ENCODE results near the gene BFAR.

DNA sequence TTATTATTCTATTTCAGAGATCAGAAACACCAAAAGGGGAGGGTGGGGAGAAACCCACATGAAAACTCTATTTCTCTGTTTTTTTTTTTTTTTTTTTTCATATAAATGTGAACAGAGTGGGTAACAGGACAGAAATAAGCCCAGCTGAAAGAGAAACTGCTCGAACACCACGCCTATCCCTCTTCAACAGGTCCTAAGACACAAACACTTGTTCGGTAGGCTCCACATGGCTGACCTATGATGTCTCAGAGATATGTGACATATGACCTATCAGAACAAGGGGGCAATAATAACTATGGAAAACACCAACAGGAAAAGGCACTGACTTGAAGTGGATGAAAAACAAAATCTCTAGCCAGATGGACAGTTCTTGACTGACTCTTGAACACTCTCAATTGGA, 47.5 kb upstream of the BFAR start:
- no peak for TF ChIP-seq EP300 (IDR thresholded peaks at IDR 0.05; ENCODE audit: borderline replicate concordance in 1 of 2, control insufficient read depth in 1 of 2, low read depth in 2 of 2, low read length in 2 of 2)
- TF ChIP-seq, protein P1, sequence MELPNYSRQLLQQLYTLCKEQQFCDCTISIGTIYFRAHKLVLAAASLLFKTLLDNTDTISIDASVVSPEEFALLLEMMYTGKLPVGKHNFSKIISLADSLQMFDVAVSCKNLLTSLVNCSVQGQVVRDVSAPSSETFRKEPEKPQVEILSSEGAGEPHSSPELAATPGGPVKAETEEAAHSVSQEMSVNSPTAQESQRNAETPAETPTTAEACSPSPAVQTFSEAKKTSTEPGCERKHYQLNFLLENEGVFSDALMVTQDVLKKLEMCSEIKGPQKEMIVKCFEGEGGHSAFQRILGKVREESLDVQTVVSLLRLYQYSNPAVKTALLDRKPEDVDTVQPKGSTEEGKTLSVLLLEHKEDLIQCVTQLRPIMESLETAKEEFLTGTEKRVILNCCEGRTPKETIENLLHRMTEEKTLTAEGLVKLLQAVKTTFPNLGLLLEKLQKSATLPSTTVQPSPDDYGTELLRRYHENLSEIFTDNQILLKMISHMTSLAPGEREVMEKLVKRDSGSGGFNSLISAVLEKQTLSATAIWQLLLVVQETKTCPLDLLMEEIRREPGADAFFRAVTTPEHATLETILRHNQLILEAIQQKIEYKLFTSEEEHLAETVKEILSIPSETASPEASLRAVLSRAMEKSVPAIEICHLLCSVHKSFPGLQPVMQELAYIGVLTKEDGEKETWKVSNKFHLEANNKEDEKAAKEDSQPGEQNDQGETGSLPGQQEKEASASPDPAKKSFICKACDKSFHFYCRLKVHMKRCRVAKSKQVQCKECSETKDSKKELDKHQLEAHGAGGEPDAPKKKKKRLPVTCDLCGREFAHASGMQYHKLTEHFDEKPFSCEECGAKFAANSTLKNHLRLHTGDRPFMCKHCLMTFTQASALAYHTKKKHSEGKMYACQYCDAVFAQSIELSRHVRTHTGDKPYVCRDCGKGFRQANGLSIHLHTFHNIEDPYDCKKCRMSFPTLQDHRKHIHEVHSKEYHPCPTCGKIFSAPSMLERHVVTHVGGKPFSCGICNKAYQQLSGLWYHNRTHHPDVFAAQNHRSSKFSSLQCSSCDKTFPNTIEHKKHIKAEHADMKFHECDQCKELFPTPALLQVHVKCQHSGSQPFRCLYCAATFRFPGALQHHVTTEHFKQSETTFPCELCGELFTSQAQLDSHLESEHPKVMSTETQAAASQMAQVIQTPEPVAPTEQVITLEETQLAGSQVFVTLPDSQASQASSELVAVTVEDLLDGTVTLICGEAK (IDR thresholded peaks at IDR 0.05; ENCODE audit: borderline replicate concordance): no peak
- TF ChIP-seq ZNF274 (IDR thresholded peaks at IDR 0.05; ENCODE audit: insufficient read depth, insufficient read length): no peak
- no peak for TF ChIP-seq JUND (IDR thresholded peaks at IDR 0.05; ENCODE audit: low read depth, low read length)
- TF ChIP-seq, protein P2, sequence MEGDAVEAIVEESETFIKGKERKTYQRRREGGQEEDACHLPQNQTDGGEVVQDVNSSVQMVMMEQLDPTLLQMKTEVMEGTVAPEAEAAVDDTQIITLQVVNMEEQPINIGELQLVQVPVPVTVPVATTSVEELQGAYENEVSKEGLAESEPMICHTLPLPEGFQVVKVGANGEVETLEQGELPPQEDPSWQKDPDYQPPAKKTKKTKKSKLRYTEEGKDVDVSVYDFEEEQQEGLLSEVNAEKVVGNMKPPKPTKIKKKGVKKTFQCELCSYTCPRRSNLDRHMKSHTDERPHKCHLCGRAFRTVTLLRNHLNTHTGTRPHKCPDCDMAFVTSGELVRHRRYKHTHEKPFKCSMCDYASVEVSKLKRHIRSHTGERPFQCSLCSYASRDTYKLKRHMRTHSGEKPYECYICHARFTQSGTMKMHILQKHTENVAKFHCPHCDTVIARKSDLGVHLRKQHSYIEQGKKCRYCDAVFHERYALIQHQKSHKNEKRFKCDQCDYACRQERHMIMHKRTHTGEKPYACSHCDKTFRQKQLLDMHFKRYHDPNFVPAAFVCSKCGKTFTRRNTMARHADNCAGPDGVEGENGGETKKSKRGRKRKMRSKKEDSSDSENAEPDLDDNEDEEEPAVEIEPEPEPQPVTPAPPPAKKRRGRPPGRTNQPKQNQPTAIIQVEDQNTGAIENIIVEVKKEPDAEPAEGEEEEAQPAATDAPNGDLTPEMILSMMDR (IDR thresholded peaks at IDR 0.05 in 2 of 3, conservative IDR thresholded peaks at IDR 0.05 in 1 of 3; ENCODE audit: control insufficient read depth in 2 of 3, extremely low read depth in 1 of 3, insufficient read depth in 1 of 3, low read depth in 3 of 3, low read length in 3 of 3): no peak
- no peak for TF ChIP-seq POLR2A (IDR thresholded peaks at IDR 0.05; ENCODE audit: low read depth, low read length)
- TF ChIP-seq, protein P3, sequence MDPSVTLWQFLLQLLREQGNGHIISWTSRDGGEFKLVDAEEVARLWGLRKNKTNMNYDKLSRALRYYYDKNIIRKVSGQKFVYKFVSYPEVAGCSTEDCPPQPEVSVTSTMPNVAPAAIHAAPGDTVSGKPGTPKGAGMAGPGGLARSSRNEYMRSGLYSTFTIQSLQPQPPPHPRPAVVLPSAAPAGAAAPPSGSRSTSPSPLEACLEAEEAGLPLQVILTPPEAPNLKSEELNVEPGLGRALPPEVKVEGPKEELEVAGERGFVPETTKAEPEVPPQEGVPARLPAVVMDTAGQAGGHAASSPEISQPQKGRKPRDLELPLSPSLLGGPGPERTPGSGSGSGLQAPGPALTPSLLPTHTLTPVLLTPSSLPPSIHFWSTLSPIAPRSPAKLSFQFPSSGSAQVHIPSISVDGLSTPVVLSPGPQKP (IDR thresholded peaks at IDR 0.05; ENCODE audit: low read depth, low read length): no peak
- TF ChIP-seq MTA3 (IDR thresholded peaks at IDR 0.05; ENCODE audit: borderline replicate concordance, low read length): no peak
- TF ChIP-seq MYB (IDR thresholded peaks at IDR 0.05; ENCODE audit: borderline replicate concordance, low read depth, low read length): no peak
- no peak for TF ChIP-seq FOXM1 (IDR thresholded peaks at IDR 0.05; ENCODE audit: low read depth, low read length)
- no peak for TF ChIP-seq CBX5 (IDR thresholded peaks at IDR 0.05; ENCODE audit: low read depth)
- TF ChIP-seq SP1 (IDR thresholded peaks at IDR 0.05; ENCODE audit: low read depth, low read length): no peak
- TF ChIP-seq, protein P4, sequence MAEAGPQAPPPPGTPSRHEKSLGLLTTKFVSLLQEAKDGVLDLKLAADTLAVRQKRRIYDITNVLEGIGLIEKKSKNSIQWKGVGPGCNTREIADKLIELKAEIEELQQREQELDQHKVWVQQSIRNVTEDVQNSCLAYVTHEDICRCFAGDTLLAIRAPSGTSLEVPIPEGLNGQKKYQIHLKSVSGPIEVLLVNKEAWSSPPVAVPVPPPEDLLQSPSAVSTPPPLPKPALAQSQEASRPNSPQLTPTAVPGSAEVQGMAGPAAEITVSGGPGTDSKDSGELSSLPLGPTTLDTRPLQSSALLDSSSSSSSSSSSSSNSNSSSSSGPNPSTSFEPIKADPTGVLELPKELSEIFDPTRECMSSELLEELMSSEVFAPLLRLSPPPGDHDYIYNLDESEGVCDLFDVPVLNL (IDR thresholded peaks at IDR 0.05; ENCODE audit: low read depth, low read length): no peak
- TF ChIP-seq, protein P5, sequence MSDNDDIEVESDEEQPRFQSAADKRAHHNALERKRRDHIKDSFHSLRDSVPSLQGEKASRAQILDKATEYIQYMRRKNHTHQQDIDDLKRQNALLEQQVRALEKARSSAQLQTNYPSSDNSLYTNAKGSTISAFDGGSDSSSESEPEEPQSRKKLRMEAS (IDR thresholded peaks at IDR 0.05; ENCODE audit: low read depth, low read length): no peak

All from GM12878 (cell line).